Mesenchymal stem cell (in vitro differentiated cells and primary cell): ENCODE measurements around the gene GNG2.

Source experiments
- DNase-seq: peaks from one replicate; pipeline ENCODE4 v3.0.0-alpha.2; 2013
- H2AFZ ChIP-seq: one replicate; pipeline ENCODE4 v1.6.1; 2013; ENCODE audit warnings: low read depth, mild to moderate bottlenecking, control low read depth, inconsistent platforms, low read length, moderate library complexity
- H2AK5ac ChIP-seq: 2 replicates; pipeline ENCODE4 v1.6.1; 2013; ENCODE audit warnings: low read length, moderate library complexity, mild to moderate bottlenecking, inconsistent platforms; ENCODE audit not compliant: severe bottlenecking
- H2BK120ac ChIP-seq: one replicate; pipeline ENCODE4 v1.6.1; 2013; ENCODE audit warnings: low read depth, mild to moderate bottlenecking, inconsistent platforms, low read length, moderate library complexity
- H2BK12ac ChIP-seq, 2 experiments: one replicate each; pipeline ENCODE4 v1.6.1; 2013; ENCODE audit warnings: inconsistent platforms in 2 of 2, low read length in 2 of 2, mild to moderate bottlenecking in 2 of 2, moderate library complexity in 2 of 2, control low read depth in 1 of 2
- H2BK15ac ChIP-seq: one replicate; pipeline ENCODE4 v1.6.1; 2013; ENCODE audit warnings: mild to moderate bottlenecking, low read depth, inconsistent platforms; ENCODE audit not compliant: poor library complexity, severe bottlenecking
- H2BK5ac ChIP-seq: 2 replicates; pipeline ENCODE4 v1.6.1; 2013; ENCODE audit warnings: low read depth, mild to moderate bottlenecking, low read length, control low read depth, inconsistent platforms; ENCODE audit not compliant: poor library complexity, severe bottlenecking
- H3K14ac ChIP-seq, 2 experiments: one replicate each; pipeline ENCODE4 v1.6.1; 2013; ENCODE audit warnings: inconsistent platforms in 2 of 2, low read length in 2 of 2, control low read depth in 1 of 2, mild to moderate bottlenecking in 1 of 2, moderate library complexity in 1 of 2
- H3K18ac ChIP-seq, 2 experiments: one replicate each; pipeline ENCODE4 v1.6.1; 2013; ENCODE audit warnings: inconsistent platforms in 2 of 2, low read length in 2 of 2, control low read depth in 1 of 2, low read depth in 1 of 2, mild to moderate bottlenecking in 1 of 2
- H3K23ac ChIP-seq, 2 experiments: one replicate each; pipeline ENCODE4 v1.6.1; 2013; ENCODE audit warnings: inconsistent platforms in 2 of 2, low read length in 2 of 2, mild to moderate bottlenecking in 2 of 2, moderate library complexity in 2 of 2, control low read depth in 1 of 2
- H3K27ac ChIP-seq: 2 replicates; pipeline ENCODE4 v1.5.1; 2013; ENCODE audit warnings: mild to moderate bottlenecking, moderate library complexity, low read length, control low read depth, inconsistent platforms; ENCODE audit not compliant: poor library complexity, severe bottlenecking
- H3K27me3 ChIP-seq, 2 experiments: 2 replicates each; pipeline versions ENCODE4 v1.6.1 to v1.7.0; 2013; ENCODE audit warnings: low read length in 2 of 2, mild to moderate bottlenecking in 2 of 2, moderate library complexity in 2 of 2, control low read depth in 1 of 2, inconsistent platforms in 1 of 2; ENCODE audit not compliant: control insufficient read depth in 1 of 2, insufficient read depth in 1 of 2
- H3K36me3 ChIP-seq, 2 experiments: 2 replicates each; pipeline versions ENCODE4 v1.6.1 to v1.7.0; 2013; ENCODE audit warnings: low read length in 2 of 2, control low read depth in 1 of 2, inconsistent platforms in 1 of 2, low read depth in 1 of 2, mild to moderate bottlenecking in 1 of 2; ENCODE audit not compliant: insufficient read depth in 2 of 2, control insufficient read depth in 1 of 2
- H3K4ac ChIP-seq, 2 experiments: one replicate each; pipeline ENCODE4 v1.6.1; 2013; ENCODE audit warnings: inconsistent platforms in 2 of 2, low read length in 2 of 2, mild to moderate bottlenecking in 2 of 2, moderate library complexity in 2 of 2, control low read depth in 1 of 2, low read depth in 1 of 2
- H3K4me1 ChIP-seq: 2 replicates; pipeline ENCODE4 v1.6.1; 2013; ENCODE audit warnings: low read depth, low read length, control low read depth; ENCODE audit not compliant: control insufficient read depth, insufficient read depth
- H3K4me2 ChIP-seq: 2 replicates; pipeline ENCODE4 v1.6.1; 2013; ENCODE audit warnings: low read length, mild to moderate bottlenecking, inconsistent platforms; ENCODE audit not compliant: poor library complexity, severe bottlenecking
- H3K4me3 ChIP-seq, 2 experiments: 2 replicates each; pipeline versions ENCODE4 v1.5.1 to v1.7.0; 2013; ENCODE audit warnings: low read length in 2 of 2, mild to moderate bottlenecking in 2 of 2, control low read depth in 1 of 2, low read depth in 1 of 2; ENCODE audit not compliant: insufficient read depth in 1 of 2
- H3K79me1 ChIP-seq: replicated peaks from 2 replicates; pipeline ENCODE4 v1.6.1; 2013; ENCODE audit warnings: mild to moderate bottlenecking, control low read depth, low read length, inconsistent platforms; ENCODE audit not compliant: poor library complexity, severe bottlenecking
- H3K9ac ChIP-seq: 2 replicates; pipeline ENCODE4 v1.7.0; 2013; ENCODE audit warnings: mild to moderate bottlenecking, low read length, moderate library complexity
- H3K9me3 ChIP-seq: 2 replicates; pipeline ENCODE4 v1.7.0; 2013; ENCODE audit warnings: mild to moderate bottlenecking, low read length; ENCODE audit not compliant: control insufficient read depth
- H4K8ac ChIP-seq: one replicate; pipeline ENCODE4 v1.6.1; 2013; ENCODE audit warnings: inconsistent platforms, mild to moderate bottlenecking, low read length, moderate library complexity
- H4K91ac ChIP-seq: one replicate; pipeline ENCODE4 v1.6.1; 2013; ENCODE audit warnings: mild to moderate bottlenecking, low read length, inconsistent platforms
- WGBS: methylation state at CpG from one replicate; pipeline ENCODE4 v1.1.7; 2013; ENCODE audit warnings: mixed read lengths; 5-methylcytosine and 5-hydroxymethylcytosine counted together

Gene GNG2

DNA sequence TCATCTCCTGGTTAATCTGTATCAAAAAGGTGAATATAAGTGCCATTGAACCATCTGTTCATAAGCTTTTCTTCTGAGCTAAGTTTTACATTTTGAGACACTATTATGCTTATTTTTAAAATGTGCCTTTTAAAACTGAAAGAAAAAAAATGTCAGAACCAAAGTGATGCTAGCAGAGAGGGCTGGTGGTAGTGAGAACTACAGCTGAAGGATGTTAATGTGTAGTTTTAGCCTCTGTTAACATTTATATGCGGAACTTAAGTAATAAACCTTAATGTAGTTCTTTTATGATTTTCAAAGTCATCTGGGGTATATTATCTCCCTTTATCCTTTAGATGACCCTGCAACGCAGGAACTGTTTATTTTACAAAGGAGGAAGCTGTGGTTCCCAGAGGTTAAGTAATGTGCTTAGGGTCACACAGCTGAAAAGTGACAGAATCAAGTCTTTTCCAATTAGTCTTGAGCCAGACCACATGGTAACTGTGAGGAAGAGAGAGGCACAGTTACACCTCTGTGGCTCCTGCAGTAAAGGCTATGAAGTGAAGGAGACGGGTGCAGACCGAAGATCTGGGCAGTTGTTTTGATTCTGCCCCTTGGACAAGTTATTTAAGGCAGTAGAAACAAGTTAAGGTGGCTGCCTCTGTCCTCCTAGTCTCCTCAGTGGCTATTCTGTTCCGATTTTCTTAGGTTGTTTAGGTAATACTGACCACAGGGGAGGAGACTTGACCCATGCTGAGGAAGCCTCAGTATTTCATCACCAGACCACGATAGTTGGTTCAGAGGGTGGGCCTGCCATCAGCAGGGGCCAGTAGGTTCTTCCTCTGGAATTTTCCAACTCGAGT lies 23.9 kb downstream of the GNG2 start:
- Histone ChIP-seq H4K8ac (peak overlapping the region; percentile 72), H3K23ac (no peak overlapping the region), H3K27ac (no peak overlapping the region), H2BK5ac (no peak overlapping the region), H2AFZ (no peak overlapping the region), H3K36me3 (no peaks in the 10 kb centered on the region), H4K91ac (no peak overlapping the region), H2BK15ac (no peak overlapping the region), H3K18ac (peak overlapping the region; percentile 34 to 67), H3K9me3 (no peaks in the 10 kb centered on the region), H2BK120ac (no peak overlapping the region), H3K4me3 (peak overlapping the region in 1 of 2 experiments; percentile 14), H3K14ac (no peak overlapping the region), H3K4ac (peak overlapping the region in 1 of 2 experiments; percentile 47), H3K79me1 (no peaks in the 10 kb centered on the region), H2AK5ac (no peak overlapping the region), H3K4me2 (no peak overlapping the region), H3K4me1 (peaks cover 4% of the 10 kb centered on the region), H2BK12ac (no peak overlapping the region), H3K27me3 (no peaks in the 10 kb centered on the region), H3K9ac (peak overlapping the region; percentile 29)
- peak; percentile 86 for DNase-seq
- WGBS: 5% methylated on average over 6 of the region's 7 CpGs

DNA sequence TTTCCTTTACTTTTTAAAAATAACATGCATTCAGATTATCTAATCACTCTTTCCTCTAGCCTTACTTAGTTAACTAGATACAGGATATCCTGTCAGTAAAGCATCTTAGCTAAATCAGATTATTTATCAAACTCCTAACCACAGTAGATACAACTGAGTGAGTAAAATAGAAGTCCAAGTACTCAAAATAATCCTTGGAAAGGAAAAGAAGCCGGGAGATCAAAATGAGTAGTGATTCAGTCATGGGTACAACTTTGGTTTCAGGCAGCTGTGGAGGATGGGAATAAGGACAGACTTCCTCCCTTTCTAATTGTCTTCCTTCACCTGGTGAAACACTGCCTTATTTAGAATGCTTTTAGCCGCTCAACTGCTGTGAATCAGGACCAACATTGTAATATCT lies 29.4 kb downstream of the GNG2 start:
- H3K9me3 ChIP-seq: no peaks in the 10 kb centered on the region
- no peak overlapping the region for H2BK12ac ChIP-seq
- no peaks in the 10 kb centered on the region for H3K36me3 ChIP-seq
- no peak overlapping the region for H2BK120ac ChIP-seq
- DNase-seq: peak; percentile 33
- H3K4me2 ChIP-seq: no peak overlapping the region
- H4K91ac ChIP-seq: no peak overlapping the region
- no peak overlapping the region for H4K8ac ChIP-seq
- no peak overlapping the region for H3K14ac ChIP-seq
- H2AK5ac ChIP-seq: no peak overlapping the region
- WGBS: 0% methylated on average over 1 of the region's 2 CpGs
- no peak overlapping the region for H3K27ac ChIP-seq
- no peak overlapping the region for H3K23ac ChIP-seq
- H3K4me3 ChIP-seq: no peak overlapping the region
- peaks cover 2% of the 10 kb centered on the region for H3K79me1 ChIP-seq
- no peak overlapping the region for H3K18ac ChIP-seq
- no peaks in the 10 kb centered on the region for H3K4me1 ChIP-seq
- H2AFZ ChIP-seq: no peak overlapping the region
- H3K9ac ChIP-seq: no peak overlapping the region
- H3K4ac ChIP-seq: no peak overlapping the region
- no peaks in the 10 kb centered on the region for H3K27me3 ChIP-seq
- no peak overlapping the region for H2BK5ac ChIP-seq
- H2BK15ac ChIP-seq: no peak overlapping the region

DNA sequence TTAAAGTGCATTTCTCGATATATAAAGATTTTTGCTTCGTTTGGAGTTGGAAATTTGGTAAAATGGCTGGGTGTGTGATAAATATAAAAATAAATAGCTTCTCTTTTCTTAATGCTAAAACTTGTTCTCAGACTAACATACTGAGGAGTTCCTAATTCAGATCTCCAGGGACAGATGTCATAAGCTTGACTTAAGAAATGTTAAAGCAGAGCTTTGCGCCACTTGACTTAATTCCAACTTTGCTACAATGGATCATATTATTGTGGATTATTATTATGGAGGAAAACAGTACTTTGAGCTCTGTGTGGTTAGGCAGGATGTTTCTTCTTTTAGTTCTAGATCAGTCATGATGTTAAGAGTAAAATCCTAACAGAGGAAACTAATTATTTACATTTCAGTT lies 33.8 kb downstream of the GNG2 start:
- Histone ChIP-seq H2AK5ac (no peak overlapping the region), H3K9me3 (no peaks in the 10 kb centered on the region), H3K14ac (no peak overlapping the region), H3K18ac (no peak overlapping the region), H3K36me3 (no peaks in the 10 kb centered on the region), H4K91ac (no peak overlapping the region), H3K4me1 (no peaks in the 10 kb centered on the region), H2AFZ (no peak overlapping the region), H3K9ac (no peak overlapping the region), H3K4me3 (no peak overlapping the region), H3K27me3 (no peaks in the 10 kb centered on the region), H4K8ac (no peak overlapping the region), H3K27ac (no peak overlapping the region), H2BK5ac (no peak overlapping the region), H3K23ac (no peak overlapping the region), H2BK15ac (no peak overlapping the region), H2BK12ac (no peak overlapping the region), H3K79me1 (peaks cover 2% of the 10 kb centered on the region), H2BK120ac (no peak overlapping the region), H3K4ac (no peak overlapping the region), H3K4me2 (no peak overlapping the region)
- WGBS: 100% methylated on average over 1 of the region's 3 CpGs
- no peak for DNase-seq

DNA sequence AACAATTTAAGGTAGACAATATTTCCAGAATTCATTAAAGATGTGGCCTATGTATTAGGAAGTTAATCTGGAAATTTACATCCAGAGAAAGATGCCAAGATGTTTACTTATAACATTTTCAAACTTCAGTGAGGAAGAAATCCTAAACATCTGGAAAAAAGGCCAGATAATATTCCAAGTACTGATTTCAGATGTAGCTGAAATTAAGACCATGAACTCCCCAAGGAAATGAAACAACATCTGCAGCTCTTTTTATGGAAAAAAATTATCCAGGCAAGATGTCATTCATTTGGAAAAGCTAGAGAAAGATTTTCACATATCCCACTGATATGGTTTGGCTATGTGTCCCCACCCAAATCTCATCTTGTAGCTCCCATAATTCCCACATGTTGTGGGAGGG lies 35.0 kb downstream of the GNG2 start:
- Histone ChIP-seq H2BK12ac (no peak overlapping the region), H3K79me1 (peaks cover 2% of the 10 kb centered on the region), H3K9ac (no peak overlapping the region), H3K4me1 (no peaks in the 10 kb centered on the region), H2BK15ac (no peak overlapping the region), H3K4ac (no peak overlapping the region), H3K23ac (no peak overlapping the region), H3K14ac (no peak overlapping the region), H2AFZ (no peak overlapping the region), H2AK5ac (no peak overlapping the region), H3K4me3 (no peak overlapping the region), H4K8ac (no peak overlapping the region), H3K4me2 (no peak overlapping the region), H2BK120ac (no peak overlapping the region), H3K36me3 (no peaks in the 10 kb centered on the region), H3K18ac (no peak overlapping the region), H3K27me3 (no peaks in the 10 kb centered on the region), H3K9me3 (no peaks in the 10 kb centered on the region), H4K91ac (no peak overlapping the region), H3K27ac (no peak overlapping the region), H2BK5ac (no peak overlapping the region)
- DNase-seq: no peak
